GM12878 (cell line): ENCODE data around the gene TENT4B. TPM values are rescaled to one million over a fixed set of nuclear protein-coding genes. Genes with fewer than 3 reads are reported as not detected.
A peak's percentile ranks its signal among the peaks of the same experiment; 100 is the strongest.

Source experiments
- ATAC-seq: fragments of 200-7000 bp; cut with Tn5 transposase; 3 replicates; pipeline ENCODE4 v1.9.1; 2020; ENCODE audit warnings: mild to moderate bottlenecking, moderate library complexity
- BruUV-seq: library from RNA; stranded (reverse); fragments of 400-500 nt; replicated peaks from 2 replicates; lab custom pipeline; 2021; lab: Mats Ljungman, UMichigan
- CTCF ChIA-PET: fragments of 300-600 bp; sonication (Branson Sonifier 250); formaldehyde crosslinking; extraction: SDS; loops from one replicate; lab custom pipeline; 2021; ENCODE audit warnings: inconsistent platforms; lab: Yijun Ruan, JAX
- POLR2A ChIA-PET: fragments of 350-600 bp; formaldehyde crosslinking; extraction: SDS; loops from one replicate; lab custom pipeline; 2021; ENCODE audit warnings: inconsistent platforms; lab: Charles Lee
- RAD21 ChIA-PET: fragments of 300-600 bp; sonication (Branson Sonifier 250); formaldehyde crosslinking; loops from one replicate; lab custom pipeline; 2023; ENCODE audit warnings: antibody characterized with exemption; ENCODE audit not compliant: unreplicated experiment; lab: Charles Lee
- SMC1A ChIA-PET: fragments of 300-600 bp; sonication (Branson Sonifier 250); formaldehyde crosslinking; loops from one replicate; lab custom pipeline; 2023; ENCODE audit not compliant: unreplicated experiment, uncharacterized antibody; lab: Charles Lee
- DNase-seq: peaks from one replicate; pipeline ENCODE4 v3.0.0-alpha.2; 2011; ENCODE audit warnings: low read depth, low spot score
- FAIRE-seq: peaks from 3 replicates; lab custom pipeline; 2011; peaks lifted over from hg19 to GRCh38; lab: Jason Lieb, UNC
- H2AFZ ChIP-seq: 2 replicates; pipeline ENCODE4 v1.6.0; 2011; ENCODE audit warnings: low read depth, low read length, control low read depth; ENCODE audit not compliant: control insufficient read depth
- H3K27ac ChIP-seq: 2 replicates; pipeline ENCODE4 v1.5.1; 2011; ENCODE audit warnings: control low read depth; ENCODE audit not compliant: control insufficient read depth, insufficient read depth
- H3K27me3 ChIP-seq, 2 experiments: replicated peaks in 1 of 2; 2 replicates each; pipeline versions ENCODE4 v1.6.0 to v1.6.1; 2011; ENCODE audit warnings: low read length in 1 of 2; ENCODE audit not compliant: control insufficient read depth in 2 of 2, insufficient read depth in 2 of 2
- H3K36me3 ChIP-seq, 2 experiments: 2 replicates each; pipeline ENCODE4 v1.5.1; 2011; ENCODE audit warnings: low read length in 1 of 2; ENCODE audit not compliant: control insufficient read depth in 2 of 2, insufficient read depth in 2 of 2
- H3K4me1 ChIP-seq: 2 replicates; pipeline ENCODE4 v1.6.1; 2011; ENCODE audit warnings: mild to moderate bottlenecking, low read length, moderate library complexity, mixed read lengths; ENCODE audit not compliant: control insufficient read depth, insufficient read depth
- H3K4me2 ChIP-seq: 2 replicates; pipeline ENCODE4 v1.6.0; 2011; ENCODE audit warnings: control low read depth; ENCODE audit not compliant: control insufficient read depth, insufficient read depth
- H3K4me3 ChIP-seq: fragments of 200-600 bp; sonication (generic); 2 replicates; pipeline ENCODE4 v1.5.1; 2016
- H3K79me2 ChIP-seq: 2 replicates; pipeline ENCODE4 v1.6.0; 2011; ENCODE audit warnings: low read length; ENCODE audit not compliant: control insufficient read depth, insufficient read depth
- H3K9ac ChIP-seq: 2 replicates; pipeline ENCODE4 v1.8.0; 2011; ENCODE audit warnings: low read length, control low read depth, mixed read lengths; ENCODE audit not compliant: control insufficient read depth, insufficient read depth
- H3K9me3 ChIP-seq: replicated peaks from 3 replicates; pipeline ENCODE4 v1.5.1; 2011; ENCODE audit warnings: mild to moderate bottlenecking, low read length; ENCODE audit not compliant: control insufficient read depth, insufficient read depth
- H4K20me1 ChIP-seq: 2 replicates; pipeline ENCODE4 v1.6.0; 2011; ENCODE audit not compliant: control insufficient read depth, insufficient read depth
- MYB ChIP-seq: fragments of 150-350 bp; IDR thresholded peaks from 2 replicates; pipeline ENCODE4 v1.6.1; 2014; ENCODE audit warnings: mild to moderate bottlenecking, low read depth, low read length, borderline replicate concordance
- PAX5 ChIP-seq: IDR thresholded peaks from 2 replicates; pipeline ENCODE4 v1.6.1; 2011; ENCODE audit warnings: low read depth, low read length, borderline replicate concordance
- RAD51 ChIP-seq: fragments of 450-650 bp; IDR thresholded peaks from 2 replicates; pipeline ENCODE4 v1.6.1; 2016; ENCODE audit warnings: moderate library complexity, mild to moderate bottlenecking, inconsistent platforms
- RBBP5 ChIP-seq: fragments of 200-600 bp; sonication (generic); conservative IDR thresholded peaks from 2 replicates; pipeline ENCODE4 v1.6.1; 2016
- RUNX3 ChIP-seq: IDR thresholded peaks from 2 replicates; pipeline ENCODE4 v1.6.1; 2012; ENCODE audit warnings: low read length, inconsistent platforms
- SMAD5 ChIP-seq: IDR thresholded peaks from 2 replicates; pipeline ENCODE4 v1.6.1; 2016; ENCODE audit warnings: antibody characterized with exemption, low read depth
- SREBF2 ChIP-seq: IDR thresholded peaks from 2 replicates; pipeline ENCODE4 v1.6.1; 2012; ENCODE audit warnings: mild to moderate bottlenecking, low read length
- STAT1 ChIP-seq: fragments of 450-650 bp; conservative IDR thresholded peaks from 2 replicates; pipeline ENCODE4 v1.6.1; 2014; ENCODE audit warnings: antibody characterized with exemption, mild to moderate bottlenecking
- WGBS: methylation state at CpG from one replicate; pipeline ENCODE4 v1.1.6; 2016; ENCODE audit warnings: low lambda C conversion rate; ENCODE audit not compliant: insufficient replicate concordance, insufficient coverage; ENCODE audit errors: missing lambda C conversion rate; 5-methylcytosine and 5-hydroxymethylcytosine counted together
- in situ Hi-C: fragments of 300-500 bp; cut with MboI; formaldehyde crosslinking; loops from 9 replicates; pipeline ENCODE4 v1.14.3; 2018; ENCODE audit warnings: mixed read lengths
- intact Hi-C: fragments of 100-400 bp; cut with micrococcal nuclease; formaldehyde crosslinking; loops from one replicate; pipeline ENCODE4 v1.14.2; 2022; ENCODE audit not compliant: unreplicated experiment
- polyA plus RNA-seq, 11 experiments: library from polyadenylated mRNA; depleted of rRNA in 4 of 11; unstranded in 6 of 11; stranded (reverse) in 5 of 11; fragments of >200 nt; fragmentation: Nextera tagmentation in 4 of 11; fragmentation: Illumina TruSeq in 1 of 11; extraction: Ambion mirVana in 4 of 11; extraction: Trizol in 1 of 11; gene quantifications; 1 replicate in 1 of 11; 2 replicates in 10 of 11; pipeline versions ENCODE4 v1.2.1 to v1.2.3, GENCODE V29; 2011 to 2016; ENCODE audit warnings: inconsistent platforms in 2 of 11, missing spikeins in 2 of 11, low read depth in 1 of 11
- total RNA-seq, 4 experiments: library from RNA; depleted of rRNA in 3 of 4; stranded (reverse); fragments of >200 nt in 3 of 4; fragmentation: Illumina TruSeq in 1 of 4; extraction: Trizol in 1 of 4; gene quantifications; 2 replicates each; pipeline versions ENCODE4 v1.2.1 to v1.2.3, GENCODE V29; 2013 to 2021
- TF ChIP-seq, protein P1 (sequence below): fragments of 450-650 bp; IDR thresholded peaks from 2 replicates; pipeline ENCODE4 v1.6.1; 2014; ENCODE audit warnings: mild to moderate bottlenecking
- TF ChIP-seq, protein P2 (sequence below), 3 experiments: IDR thresholded peaks in 2 of 3; conservative IDR thresholded peaks in 1 of 3; 2 replicates each; pipeline ENCODE4 v1.5.1; 2011; ENCODE audit warnings: low read depth in 3 of 3, low read length in 3 of 3, mild to moderate bottlenecking in 3 of 3, control low read depth in 2 of 3, moderate library complexity in 2 of 3, inconsistent platforms in 1 of 3, mixed read lengths in 1 of 3; ENCODE audit not compliant: control insufficient read depth in 2 of 3, insufficient read depth in 1 of 3; ENCODE audit errors: extremely low read depth in 1 of 3

The TENT4B gene
- total and polyA plus RNA-seq, 10 of the 15 experiments (the other 5 are each of a cell fraction or from before 2014, with no cell fraction given): 4.4 to 16.7 (median 10.8) TPM

DNA sequence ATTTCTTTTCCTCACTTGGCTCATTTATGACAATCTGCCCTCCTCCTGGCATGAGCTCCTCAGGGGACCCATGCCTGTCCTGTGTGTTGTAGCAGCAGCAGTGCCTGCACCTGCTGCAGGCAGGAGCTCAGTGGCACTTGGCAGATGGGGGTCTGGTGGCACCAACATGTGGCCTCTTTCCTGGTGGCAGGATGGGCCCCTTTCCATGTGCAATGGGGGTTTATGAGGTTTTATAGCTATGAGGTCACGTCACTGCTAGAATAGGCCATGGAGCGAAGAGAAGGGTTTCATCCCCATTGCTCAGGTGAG is 120.2 kb downstream of the TENT4B start:
- Histone ChIP-seq H3K4me1 (peaks cover 44% of the 10 kb centered on the region), H3K4me3 (0 out of 2 replicates have a peak overlapping the region, but pooled peaks have one; percentile 10), H3K27ac (peak overlapping the region; percentile 93), H3K36me3 (0 out of 4 replicates have a peak, but pooled peaks cover 0 to 2% of the 10 kb centered on the region in 2 experiments), H4K20me1 (no peaks in the 10 kb centered on the region), H3K9me3 (no peaks in the 10 kb centered on the region; the same call in 2 of the 3 replicates), H3K79me2 (peaks cover 52% of the 10 kb centered on the region), H3K27me3 (no peaks in the 10 kb centered on the region), H3K4me2 (peak overlapping the region; percentile 99), H3K9ac (no peak overlapping the region; the same call in 1 of the 2 replicates), H2AFZ (no peak overlapping the region)
- intact Hi-C loops (loop anchor here (5.0 to 10.0 kb wide), 2 partner anchors 119 to 409 kb away; partner anchors contain the start of genes SNX20 and TENT4B), in situ Hi-C loops (no loop called here)
- ChIA-PET RAD21 (interaction anchor here (0.8 to 3.8 kb wide), 13 partner anchors 8 to 392 kb away, joined by 3 to 24 read pairs (median 4); partner anchors contain the start of gene CNEP1R1), POLR2A (interaction anchor here (0.6 to 2.6 kb wide), 8 partner anchors 9 to 472 kb away, joined by 3 to 17 read pairs (median 4); no protein-coding TSS in a partner anchor), SMC1A (interaction anchor here (0.5 to 4.0 kb wide), 8 partner anchors 8 to 149 kb away, joined by 3 to 24 read pairs (median 6); partner anchors contain the start of gene ADCY7), CTCF (interaction anchor here (0.9 to 4.3 kb wide), 11 partner anchors 8 to 533 kb away, joined by 3 to 44 read pairs (median 9); partner anchors contain the start of genes ADCY7 and CNEP1R1)
- BruUV-seq: no TSS peak
- no peak for ATAC-seq
- FAIRE-seq: no peak
- WGBS: 69% methylated on average over 2 of the region's 2 CpGs
- no peak for DNase-seq
- TF ChIP-seq STAT1 (no peak), RBBP5 (no peak), RUNX3 (no peak), SREBF2 (no peak), RAD51 (no peak), PAX5 (no peak), SMAD5 (no peak), MYB (no peak)
- TF ChIP-seq, protein P1, sequence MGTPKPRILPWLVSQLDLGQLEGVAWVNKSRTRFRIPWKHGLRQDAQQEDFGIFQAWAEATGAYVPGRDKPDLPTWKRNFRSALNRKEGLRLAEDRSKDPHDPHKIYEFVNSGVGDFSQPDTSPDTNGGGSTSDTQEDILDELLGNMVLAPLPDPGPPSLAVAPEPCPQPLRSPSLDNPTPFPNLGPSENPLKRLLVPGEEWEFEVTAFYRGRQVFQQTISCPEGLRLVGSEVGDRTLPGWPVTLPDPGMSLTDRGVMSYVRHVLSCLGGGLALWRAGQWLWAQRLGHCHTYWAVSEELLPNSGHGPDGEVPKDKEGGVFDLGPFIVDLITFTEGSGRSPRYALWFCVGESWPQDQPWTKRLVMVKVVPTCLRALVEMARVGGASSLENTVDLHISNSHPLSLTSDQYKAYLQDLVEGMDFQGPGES: no peak
- TF ChIP-seq, protein P2, sequence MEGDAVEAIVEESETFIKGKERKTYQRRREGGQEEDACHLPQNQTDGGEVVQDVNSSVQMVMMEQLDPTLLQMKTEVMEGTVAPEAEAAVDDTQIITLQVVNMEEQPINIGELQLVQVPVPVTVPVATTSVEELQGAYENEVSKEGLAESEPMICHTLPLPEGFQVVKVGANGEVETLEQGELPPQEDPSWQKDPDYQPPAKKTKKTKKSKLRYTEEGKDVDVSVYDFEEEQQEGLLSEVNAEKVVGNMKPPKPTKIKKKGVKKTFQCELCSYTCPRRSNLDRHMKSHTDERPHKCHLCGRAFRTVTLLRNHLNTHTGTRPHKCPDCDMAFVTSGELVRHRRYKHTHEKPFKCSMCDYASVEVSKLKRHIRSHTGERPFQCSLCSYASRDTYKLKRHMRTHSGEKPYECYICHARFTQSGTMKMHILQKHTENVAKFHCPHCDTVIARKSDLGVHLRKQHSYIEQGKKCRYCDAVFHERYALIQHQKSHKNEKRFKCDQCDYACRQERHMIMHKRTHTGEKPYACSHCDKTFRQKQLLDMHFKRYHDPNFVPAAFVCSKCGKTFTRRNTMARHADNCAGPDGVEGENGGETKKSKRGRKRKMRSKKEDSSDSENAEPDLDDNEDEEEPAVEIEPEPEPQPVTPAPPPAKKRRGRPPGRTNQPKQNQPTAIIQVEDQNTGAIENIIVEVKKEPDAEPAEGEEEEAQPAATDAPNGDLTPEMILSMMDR (IDR thresholded peaks at IDR 0.05 in 2 of 3, conservative IDR thresholded peaks at IDR 0.05 in 1 of 3; ENCODE audit: control insufficient read depth in 2 of 3, extremely low read depth in 1 of 3, insufficient read depth in 1 of 3, low read depth in 3 of 3, low read length in 3 of 3): no peak
- TF ChIP-seq, all 136 proteins: peak for 0
